GM12872 (cell line): ENCODE results near the gene NOS1AP.

Experiments used
- TF ChIP-seq, protein P1 (sequence below): IDR thresholded peaks from 3 replicates; pipeline ENCODE4 v1.5.1; 2011; ENCODE audit warnings: low read depth, mild to moderate bottlenecking, low read length, moderate library complexity; ENCODE audit not compliant: insufficient read depth

Gene NOS1AP

DNA sequence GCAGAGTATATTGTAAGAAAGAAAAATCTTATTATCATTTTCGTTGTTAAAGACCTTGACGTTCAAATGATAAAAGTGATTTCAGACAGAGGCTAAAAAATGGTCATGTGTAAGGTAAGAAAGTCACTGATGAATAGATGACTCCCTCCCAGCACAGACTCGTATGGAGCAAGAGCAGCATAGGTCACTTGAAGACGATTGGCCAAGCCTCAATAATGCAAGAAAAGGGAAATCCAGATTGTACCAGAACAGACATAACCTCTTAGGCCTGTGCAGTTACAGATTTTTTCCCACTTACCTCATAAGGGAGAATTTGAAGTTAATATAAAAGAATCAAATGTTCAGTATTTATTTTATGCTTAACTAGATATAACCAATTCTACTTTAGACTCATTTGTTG, 29.5 kb upstream of the NOS1AP start:
- TF ChIP-seq, protein P1, sequence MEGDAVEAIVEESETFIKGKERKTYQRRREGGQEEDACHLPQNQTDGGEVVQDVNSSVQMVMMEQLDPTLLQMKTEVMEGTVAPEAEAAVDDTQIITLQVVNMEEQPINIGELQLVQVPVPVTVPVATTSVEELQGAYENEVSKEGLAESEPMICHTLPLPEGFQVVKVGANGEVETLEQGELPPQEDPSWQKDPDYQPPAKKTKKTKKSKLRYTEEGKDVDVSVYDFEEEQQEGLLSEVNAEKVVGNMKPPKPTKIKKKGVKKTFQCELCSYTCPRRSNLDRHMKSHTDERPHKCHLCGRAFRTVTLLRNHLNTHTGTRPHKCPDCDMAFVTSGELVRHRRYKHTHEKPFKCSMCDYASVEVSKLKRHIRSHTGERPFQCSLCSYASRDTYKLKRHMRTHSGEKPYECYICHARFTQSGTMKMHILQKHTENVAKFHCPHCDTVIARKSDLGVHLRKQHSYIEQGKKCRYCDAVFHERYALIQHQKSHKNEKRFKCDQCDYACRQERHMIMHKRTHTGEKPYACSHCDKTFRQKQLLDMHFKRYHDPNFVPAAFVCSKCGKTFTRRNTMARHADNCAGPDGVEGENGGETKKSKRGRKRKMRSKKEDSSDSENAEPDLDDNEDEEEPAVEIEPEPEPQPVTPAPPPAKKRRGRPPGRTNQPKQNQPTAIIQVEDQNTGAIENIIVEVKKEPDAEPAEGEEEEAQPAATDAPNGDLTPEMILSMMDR: no peak

DNA sequence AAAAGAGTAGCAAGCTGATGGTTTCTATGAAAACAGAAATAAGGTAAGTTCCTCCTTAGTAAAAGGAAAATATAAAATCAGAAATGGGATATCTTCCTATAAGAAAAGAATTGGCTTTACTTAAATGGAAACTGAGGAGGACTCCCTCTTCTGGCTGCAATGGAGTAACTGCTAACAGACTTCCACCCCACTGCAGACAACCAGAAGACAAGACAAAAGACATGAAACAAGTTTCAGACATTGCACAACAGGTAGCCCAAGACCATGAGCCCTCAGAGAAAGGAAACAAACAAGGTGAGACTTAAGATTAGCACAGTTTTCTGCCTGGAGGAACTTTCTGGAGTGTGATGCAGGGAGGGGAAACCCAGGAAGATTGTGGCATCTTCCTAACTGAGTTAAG, 28.8 kb upstream of the NOS1AP start:
- TF ChIP-seq, protein P1: peak; percentile 44; the same call in 1 of the 3 replicates

DNA sequence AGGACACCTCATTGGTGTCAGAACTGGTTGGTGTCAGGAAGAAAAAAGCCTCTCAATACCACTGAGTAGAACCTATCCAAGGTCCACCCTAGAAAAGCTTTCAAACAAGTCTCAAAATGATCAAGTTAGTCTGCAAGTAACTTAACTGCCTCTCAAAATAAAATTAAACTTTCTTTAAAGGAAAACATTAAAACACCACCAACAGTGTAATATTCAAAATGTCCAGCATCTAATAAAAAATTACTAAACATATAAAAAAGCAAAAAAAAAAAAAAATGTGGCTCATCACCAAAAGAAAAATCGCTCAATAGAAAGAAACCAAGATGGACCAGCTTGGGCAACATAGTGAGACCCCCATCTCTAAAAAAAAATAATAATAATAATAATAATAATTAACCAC, 27.1 kb upstream of the NOS1AP start:
- TF ChIP-seq, protein P1: no peak

DNA sequence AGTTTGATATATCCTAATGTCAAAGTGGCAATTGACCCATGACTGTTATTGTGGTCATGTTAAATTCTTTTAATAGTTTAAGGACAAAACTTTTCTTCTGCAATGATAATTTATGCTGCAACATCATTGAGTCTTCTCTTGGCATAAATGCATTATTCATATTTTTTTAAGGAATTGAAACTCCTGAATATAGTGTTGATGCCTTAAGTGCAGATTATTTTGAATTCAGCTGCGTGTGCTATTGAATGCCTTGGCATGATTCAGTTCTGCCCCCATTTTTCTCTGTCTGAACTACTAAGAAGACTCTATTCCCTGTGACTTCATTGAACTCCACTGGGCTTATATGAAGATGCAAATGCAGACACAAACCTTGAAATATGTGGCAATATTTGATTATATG, 22.6 kb upstream of the NOS1AP start:
- TF ChIP-seq, protein P1: no peak

DNA sequence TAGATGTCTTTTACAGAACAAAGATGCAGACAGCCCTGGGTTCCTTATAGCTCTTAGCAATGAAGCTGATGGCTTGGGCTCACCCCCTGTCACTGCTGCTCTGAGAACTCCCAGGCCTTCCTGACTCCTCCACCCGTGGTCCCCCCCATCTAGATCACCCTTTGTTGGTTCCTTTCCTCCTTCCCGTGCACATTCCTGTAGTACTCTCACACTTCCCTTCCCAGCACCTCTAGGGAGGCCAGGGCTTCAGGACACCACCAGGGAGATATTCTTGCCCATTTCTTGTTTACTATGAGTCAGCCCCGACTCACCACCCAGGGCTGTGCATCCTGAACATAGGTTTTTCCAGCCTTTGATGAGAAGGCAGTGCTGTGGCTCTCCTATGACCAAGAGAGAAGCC, 14.4 kb upstream of the NOS1AP start:
- TF ChIP-seq, protein P1: no peak

DNA sequence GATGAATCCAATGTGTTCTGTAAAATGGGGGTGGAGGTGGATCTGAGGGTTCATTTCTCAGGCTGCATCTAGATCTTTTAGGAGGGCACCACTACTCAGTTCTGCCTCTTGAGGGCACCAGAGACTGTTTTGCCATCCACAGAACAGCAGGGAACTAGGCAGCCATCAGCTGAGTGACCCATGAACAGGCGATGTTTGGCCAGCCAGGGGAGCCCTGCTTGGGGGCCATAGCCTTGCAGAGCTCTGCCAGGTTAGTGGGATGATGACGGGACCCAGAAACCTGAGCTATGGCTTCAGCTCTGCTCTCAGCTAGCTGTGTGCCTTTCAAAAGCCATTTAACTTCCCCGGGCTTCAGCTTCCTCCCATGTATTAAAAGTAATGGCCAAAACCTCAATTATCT, 13.4 kb upstream of the NOS1AP start:
- TF ChIP-seq, protein P1: peak; percentile 90

DNA sequence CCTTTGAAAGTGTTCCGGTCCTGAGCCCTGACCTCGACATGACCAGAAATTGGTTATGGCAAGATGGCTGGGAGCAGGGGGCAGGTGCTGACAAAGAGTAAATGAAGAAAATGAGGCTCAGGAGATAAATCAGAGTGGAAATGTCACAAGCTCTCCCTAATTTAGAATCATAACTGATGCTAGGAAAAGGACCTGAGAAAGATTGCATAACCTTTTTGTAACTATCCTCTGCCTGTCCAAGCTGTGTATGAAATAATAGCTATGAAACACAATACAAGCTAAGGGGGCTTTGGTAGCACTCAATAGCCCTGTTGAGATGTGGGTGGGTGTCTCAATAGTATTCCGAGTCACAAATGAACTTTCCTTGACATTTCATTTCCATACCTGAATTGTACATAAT, 12.9 kb upstream of the NOS1AP start:
- TF ChIP-seq, protein P1: no peak

DNA sequence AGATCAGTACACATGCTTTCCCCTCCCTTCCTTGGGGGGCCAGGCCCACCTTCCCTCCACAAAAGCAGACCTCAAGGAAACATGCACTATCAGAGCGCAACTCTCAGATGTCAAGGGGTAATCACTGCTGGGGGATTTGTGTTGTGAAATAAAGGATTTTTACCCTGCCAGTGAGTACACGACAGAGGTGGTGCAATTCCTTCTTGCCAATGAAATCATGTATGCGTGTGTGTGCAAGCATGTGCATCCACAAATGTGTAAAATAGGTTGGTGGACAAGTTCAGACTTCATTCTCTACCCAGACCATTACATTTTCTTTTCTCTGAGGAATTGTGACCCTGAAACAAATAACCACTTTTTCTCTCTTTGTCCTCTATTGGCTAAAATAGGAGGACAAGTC, 9.8 kb upstream of the NOS1AP start:
- TF ChIP-seq, protein P1: no peak
